CD8-positive, alpha-beta memory T cell (primary cell): ENCODE results near the gene ATG9A. TPM values are rescaled to one million over a fixed set of nuclear protein-coding genes. Genes with fewer than 3 reads are reported as not detected.

Source experiments
- CTCF ChIA-PET: fragments of 350-600 bp; sonication (Branson Sonifier 250); formaldehyde crosslinking; loops from one replicate; lab custom pipeline; 2021; ENCODE audit warnings: antibody characterized with exemption; lab: Charles Lee
- POLR2A ChIA-PET: fragments of 350-600 bp; sonication (Branson Sonifier 250); formaldehyde crosslinking; loops from one replicate; lab custom pipeline; 2021; ENCODE audit warnings: antibody characterized with exemption; lab: Charles Lee
- DNase-seq, 5 donors: peaks; one replicate each; pipeline versions ENCODE4 v3.0.0 to v3.0.0-alpha.2; 2020 to 2022; ENCODE audit warnings: mixed read lengths in 1 of 5
- H3K27ac ChIP-seq: one replicate; pipeline ENCODE4 v1.7.0; 2013; ENCODE audit warnings: low read depth, mild to moderate bottlenecking, low read length, moderate library complexity
- H3K27me3 ChIP-seq: 2 replicates; pipeline ENCODE4 v1.7.0; 2013; ENCODE audit warnings: low read length, mild to moderate bottlenecking; ENCODE audit not compliant: insufficient read depth, poor library complexity, severe bottlenecking
- H3K36me3 ChIP-seq: 2 replicates; pipeline ENCODE4 v1.7.0; 2013; ENCODE audit warnings: mild to moderate bottlenecking, low read length, moderate library complexity; ENCODE audit not compliant: insufficient read depth
- H3K4me1 ChIP-seq: 2 replicates; pipeline ENCODE4 v1.7.0; 2013; ENCODE audit warnings: mild to moderate bottlenecking, low read length, moderate library complexity; ENCODE audit not compliant: insufficient read depth
- H3K4me3 ChIP-seq: 2 replicates; pipeline ENCODE4 v1.7.0; 2013; ENCODE audit warnings: mild to moderate bottlenecking, low read length
- H3K9me3 ChIP-seq: 2 replicates; pipeline ENCODE4 v1.7.0; 2013; ENCODE audit warnings: mild to moderate bottlenecking, low read length
- H3K27ac Mint-ChIP-seq, 8 donors: one replicate each; pipeline ENCODE4 v1.8.0; 2020 to 2021; ENCODE audit warnings: mixed read lengths in 8 of 8, mild to moderate bottlenecking in 6 of 8, inconsistent platforms in 3 of 8, moderate library complexity in 3 of 8
- H3K27me3 Mint-ChIP-seq, 2 donors: one replicate each; pipeline ENCODE4 v1.8.0; 2020 to 2021; ENCODE audit warnings: mixed read lengths in 2 of 2, mild to moderate bottlenecking in 1 of 2, moderate library complexity in 1 of 2
- H3K36me3 Mint-ChIP-seq, 3 donors: one replicate each; pipeline ENCODE4 v1.8.0; 2020 to 2021; ENCODE audit warnings: mixed read lengths in 3 of 3, inconsistent platforms in 1 of 3, mild to moderate bottlenecking in 1 of 3
- H3K4me1 Mint-ChIP-seq, 3 donors: one replicate each; pipeline ENCODE4 v1.8.0; 2020 to 2021; ENCODE audit warnings: mixed read lengths in 3 of 3, inconsistent platforms in 1 of 3, mild to moderate bottlenecking in 1 of 3
- H3K4me3 Mint-ChIP-seq, 7 donors: one replicate each; pipeline ENCODE4 v1.8.0; 2020 to 2021; ENCODE audit warnings: mixed read lengths in 7 of 7, mild to moderate bottlenecking in 6 of 7, moderate library complexity in 4 of 7, inconsistent platforms in 2 of 7
- H3K9me3 Mint-ChIP-seq, 5 donors: one replicate each; pipeline ENCODE4 v1.8.0; 2020 to 2022; ENCODE audit warnings: mixed read lengths in 5 of 5, mild to moderate bottlenecking in 3 of 5, moderate library complexity in 2 of 5, inconsistent platforms in 1 of 5
- polyA plus RNA-seq: library from polyadenylated mRNA; unstranded; fragments of 300-500 nt; fragmentation: Illumina TruSeq; gene quantifications from one replicate; pipeline ENCODE4 v1.2.3, GENCODE V29; 2021
- total RNA-seq, 2 experiments: library from RNA; stranded (reverse); gene quantifications; one replicate each; pipeline ENCODE4 v1.2.3, GENCODE V29; 2021

ATG9A gene
- total and polyA plus RNA-seq, 3 experiments from 2014 or later = 32.0 to 52.9 (median 46.1) TPM

- peaks cover 2% of the 10 kb centered on the region for H3K4me1 ChIP-seq
- CTCF ChIA-PET = interaction anchor here (14.9 kb wide), 1 partner anchor 20 kb away, joined by 258 read pairs; no protein-coding TSS in a partner anchor
- H3K4me3 ChIP-seq = no peak overlapping the region
- H3K9me3 ChIP-seq = no peaks in the 10 kb centered on the region
- no peaks in the 10 kb centered on the region for H3K27me3 ChIP-seq
- no peak overlapping the region for H3K27ac ChIP-seq
- no peaks in the 10 kb centered on the region for H3K36me3 Mint-ChIP-seq
- POLR2A ChIA-PET = no interaction called here
- no peak for DNase-seq
- H3K4me1 Mint-ChIP-seq = peaks cover 1 to 4% (median 3%) of the 10 kb centered on the region in 3 donors
- peak overlapping the region in 2 of 8 donors; percentile 3 to 88 for H3K27ac Mint-ChIP-seq
- no peak overlapping the region for H3K4me3 Mint-ChIP-seq
- no peaks in the 10 kb centered on the region for H3K27me3 Mint-ChIP-seq
- H3K9me3 Mint-ChIP-seq = no peaks in the 10 kb centered on the region
- no peaks in the 10 kb centered on the region for H3K36me3 ChIP-seq
Observed at GRCh38 chr2:219272356-219272755, 42.9 kb upstream of the ATG9A start.

- Histone ChIP-seq H3K27me3 (no peaks in the 10 kb centered on the region), H3K36me3 (no peaks in the 10 kb centered on the region), H3K27ac (no peak overlapping the region), H3K4me3 (no peak overlapping the region), H3K9me3 (no peaks in the 10 kb centered on the region), H3K4me1 (no peaks in the 10 kb centered on the region)
- no peaks in the 10 kb centered on the region for H3K36me3 Mint-ChIP-seq
- no peak for DNase-seq
- no peaks in the 10 kb centered on the region for H3K27me3 Mint-ChIP-seq
- ChIA-PET CTCF (interaction anchor here (1.4 to 3.1 kb wide), 2 partner anchors 9 to 24 kb away, joined by 4 to 15 read pairs; no protein-coding TSS in a partner anchor), POLR2A (no interaction called here)
- no peak overlapping the region for H3K4me3 Mint-ChIP-seq
- H3K9me3 Mint-ChIP-seq = no peaks in the 10 kb centered on the region
- peak overlapping the region in 1 of 8 donors; percentile 13 for H3K27ac Mint-ChIP-seq
- H3K4me1 Mint-ChIP-seq = no peaks in the 10 kb centered on the region
Observed at GRCh38 chr2:219271021-219271420, 41.6 kb upstream of the ATG9A start.

GRCh38 chr2:219270055-219270372, 40.6 kb upstream of the ATG9A start:
- Histone ChIP-seq H3K27me3 (no peaks in the 10 kb centered on the region), H3K36me3 (no peaks in the 10 kb centered on the region), H3K9me3 (no peaks in the 10 kb centered on the region), H3K4me1 (no peaks in the 10 kb centered on the region), H3K4me3 (no peak overlapping the region), H3K27ac (no peak overlapping the region)
- Mint-ChIP-seq H3K4me3 (no peak overlapping the region), H3K27ac (no peak overlapping the region), H3K4me1 (no peaks in the 10 kb centered on the region), H3K27me3 (no peaks in the 10 kb centered on the region), H3K36me3 (no peaks in the 10 kb centered on the region), H3K9me3 (no peaks in the 10 kb centered on the region)
- no peak for DNase-seq
- ChIA-PET CTCF (interaction anchor here (0.8 to 3.1 kb wide), 4 partner anchors 8 to 63 kb away, joined by 3 to 15 read pairs (median 4); partner anchors contain the start of genes DNAJB2 and ZFAND2B), POLR2A (no interaction called here)

GRCh38 chr2:219269362-219270054, 40.1 kb upstream of the ATG9A start:
- Histone ChIP-seq H3K27me3 (no peaks in the 10 kb centered on the region), H3K36me3 (no peaks in the 10 kb centered on the region), H3K4me3 (no peak overlapping the region), H3K27ac (no peak overlapping the region), H3K9me3 (no peaks in the 10 kb centered on the region), H3K4me1 (no peaks in the 10 kb centered on the region)
- CTCF ChIA-PET = interaction anchor here (0.8 to 3.1 kb wide), 4 partner anchors 8 to 63 kb away, joined by 3 to 15 read pairs (median 4); partner anchors contain the start of genes DNAJB2 and ZFAND2B
- no peak for DNase-seq
- Mint-ChIP-seq H3K4me3 (no peak overlapping the region), H3K4me1 (no peaks in the 10 kb centered on the region), H3K36me3 (no peaks in the 10 kb centered on the region), H3K9me3 (no peaks in the 10 kb centered on the region), H3K27me3 (no peaks in the 10 kb centered on the region), H3K27ac (peak overlapping the region in 1 of 8 donors; percentile 25)
- POLR2A ChIA-PET = no interaction called here

- H3K9me3 Mint-ChIP-seq = no peaks in the 10 kb centered on the region
- POLR2A ChIA-PET = no interaction called here
- CTCF ChIA-PET = interaction anchor here (1.6 to 3.1 kb wide), 3 partner anchors 9 to 26 kb away, joined by 4 to 15 read pairs (median 6); no protein-coding TSS in a partner anchor
- no peaks in the 10 kb centered on the region for H3K4me1 Mint-ChIP-seq
- H3K27me3 Mint-ChIP-seq = peaks cover 0 to under 1% of the 10 kb centered on the region in 2 donors
- Histone ChIP-seq H3K36me3 (no peaks in the 10 kb centered on the region), H3K4me1 (no peaks in the 10 kb centered on the region), H3K9me3 (no peaks in the 10 kb centered on the region), H3K4me3 (no peak overlapping the region), H3K27ac (no peak overlapping the region), H3K27me3 (no peaks in the 10 kb centered on the region)
- no peaks in the 10 kb centered on the region for H3K36me3 Mint-ChIP-seq
- no peak overlapping the region for H3K4me3 Mint-ChIP-seq
- peak in 1 of 5 donors; percentile 25 for DNase-seq
- peak overlapping the region in 1 of 8 donors; percentile 69 for H3K27ac Mint-ChIP-seq
Observed at GRCh38 chr2:219268294-219268693, 38.9 kb upstream of the ATG9A start.

GRCh38 chr2:219266886-219267285, 37.5 kb upstream of the ATG9A start:
- Histone ChIP-seq H3K4me3 (no peak overlapping the region), H3K9me3 (no peaks in the 10 kb centered on the region), H3K27ac (no peak overlapping the region), H3K36me3 (no peaks in the 10 kb centered on the region), H3K27me3 (no peaks in the 10 kb centered on the region), H3K4me1 (no peaks in the 10 kb centered on the region)
- Mint-ChIP-seq H3K27ac (no peak overlapping the region), H3K9me3 (no peaks in the 10 kb centered on the region), H3K27me3 (peaks cover 3 to 4% of the 10 kb centered on the region in 2 donors), H3K36me3 (no peaks in the 10 kb centered on the region), H3K4me3 (no peak overlapping the region), H3K4me1 (no peaks in the 10 kb centered on the region)
- peak in 1 of 5 donors; percentile 15 for DNase-seq
- ChIA-PET POLR2A (no interaction called here), CTCF (interaction anchor here (1.6 to 2.2 kb wide), 2 partner anchors 11 to 17 kb away, joined by 4 to 6 read pairs; no protein-coding TSS in a partner anchor)

- Histone ChIP-seq H3K4me3 (no peak overlapping the region), H3K27me3 (no peaks in the 10 kb centered on the region), H3K36me3 (no peaks in the 10 kb centered on the region), H3K27ac (no peak overlapping the region), H3K4me1 (no peaks in the 10 kb centered on the region), H3K9me3 (no peaks in the 10 kb centered on the region)
- peak in 1 of 5 donors; percentile 36 for DNase-seq
- Mint-ChIP-seq H3K4me3 (no peak overlapping the region), H3K36me3 (no peaks in the 10 kb centered on the region), H3K4me1 (no peaks in the 10 kb centered on the region), H3K27ac (peak overlapping the region in 1 of 8 donors; percentile 72), H3K9me3 (no peaks in the 10 kb centered on the region), H3K27me3 (peaks cover 3 to 4% of the 10 kb centered on the region in 2 donors)
- ChIA-PET POLR2A (no interaction called here), CTCF (interaction anchor here (1.0 to 6.7 kb wide), 4 partner anchors 11 to 95 kb away, joined by 3 to 36 read pairs (median 6); partner anchors contain the start of genes DNAJB2, TUBA4A and TUBA4B)
Observed at GRCh38 chr2:219266232-219266631, 36.8 kb upstream of the ATG9A start.
